Effector memory CD4-positive, alpha-beta T cell (primary cell): ENCODE data around the gene RPL39.
"Not testable (repeated sequence)": the region's sequence is repeated elsewhere in the genome, so short reads cannot be mapped to it uniquely, and the experiment has no call there.

Source experiments
- DNase-seq, 3 donors: peaks; one replicate each; pipeline ENCODE4 v3.0.0-alpha.2; 2020
- H3K27ac ChIP-seq: 2 replicates; pipeline ENCODE4 v1.7.0; 2013; ENCODE audit warnings: mild to moderate bottlenecking, low read length, moderate library complexity; ENCODE audit not compliant: insufficient read depth, poor library complexity, severe bottlenecking
- H3K27me3 ChIP-seq: replicated peaks from 2 replicates; pipeline ENCODE4 v1.7.0; 2013; ENCODE audit warnings: mild to moderate bottlenecking, low read length; ENCODE audit not compliant: insufficient read depth, control insufficient read depth, poor library complexity, severe bottlenecking
- H3K36me3 ChIP-seq: 2 replicates; pipeline ENCODE4 v1.7.0; 2013; ENCODE audit warnings: mild to moderate bottlenecking, low read length, moderate library complexity; ENCODE audit not compliant: control insufficient read depth, insufficient read depth
- H3K4me1 ChIP-seq: 2 replicates; pipeline ENCODE4 v1.7.0; 2013; ENCODE audit warnings: low read length, mild to moderate bottlenecking; ENCODE audit not compliant: control insufficient read depth, insufficient read depth, poor library complexity, severe bottlenecking
- H3K4me3 ChIP-seq: 2 replicates; pipeline ENCODE4 v1.7.0; 2013; ENCODE audit warnings: low read length, low read depth, mild to moderate bottlenecking; ENCODE audit not compliant: insufficient read depth, poor library complexity, severe bottlenecking
- H3K9me3 ChIP-seq: 2 replicates; pipeline ENCODE4 v1.7.0; 2013; ENCODE audit warnings: mild to moderate bottlenecking, low read length, moderate library complexity; ENCODE audit not compliant: control insufficient read depth
- total RNA-seq, 3 donors: gene quantifications; one replicate each; lab custom pipeline; 2026; lab: John Stamatoyannopoulos, UW

RPL39 gene
- total RNA-seq: 293 to 414 (median 296) reads per million in 3 donors

DNA sequence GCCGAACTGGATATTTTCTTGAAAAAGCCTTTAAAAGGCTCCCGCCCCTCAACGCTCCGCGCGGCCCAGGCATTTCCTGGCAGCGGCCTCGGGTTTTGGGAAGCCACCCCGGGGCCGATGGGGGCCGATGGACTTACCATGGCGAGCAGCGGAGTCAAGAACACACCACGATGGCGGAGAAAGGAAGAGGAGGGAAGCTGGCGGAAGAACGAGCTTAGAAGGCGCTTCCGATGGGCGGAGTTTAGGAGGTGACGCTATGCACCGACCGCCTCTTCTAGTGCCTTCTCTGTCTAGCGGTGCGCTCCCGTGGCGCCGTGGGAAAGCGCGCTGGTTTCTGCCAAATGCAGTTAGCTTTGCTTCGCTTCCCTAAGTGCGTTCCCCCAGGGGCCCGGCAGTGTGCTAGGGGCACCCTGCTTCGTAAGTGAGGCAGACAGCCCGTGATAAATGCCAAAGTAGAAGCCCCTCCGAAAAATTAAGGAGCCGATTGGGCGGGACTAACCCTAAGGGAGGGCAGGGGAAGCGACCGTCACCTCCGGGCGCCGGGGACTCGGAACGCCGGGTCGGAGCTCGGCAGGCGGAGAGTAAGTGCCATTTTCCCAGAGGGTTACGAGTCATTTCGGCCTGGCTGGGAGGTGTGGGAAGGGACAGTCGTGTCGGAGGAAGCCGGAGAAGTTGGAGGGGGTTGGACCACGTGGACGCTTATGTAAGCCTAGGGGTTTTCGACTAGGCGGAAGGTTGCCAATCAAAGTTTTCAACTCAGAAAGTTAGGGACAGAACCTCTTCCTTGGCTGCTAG lies at the start of gene RPL39:
Gene RPL39 (minus strand): TSS at position 194 of the 795 bp plus-strand sequence. CDS start 54 bp downstream, at position 140.
- Histone ChIP-seq H3K27me3 (no peaks in the 10 kb centered on the region), H3K27ac (peak within 1 kb of the TSS; percentile 91), H3K4me3 (peak within 1 kb of the TSS; percentile 60), H3K4me1 (peaks cover 9% of the 10 kb centered on the region), H3K36me3 (peaks cover 4% of the 10 kb centered on the region), H3K9me3 (no peaks in the 10 kb centered on the region)
- peak; percentile 60 to 71 (median 66) for DNase-seq

- Histone ChIP-seq H3K9me3 (no peaks in the 10 kb centered on the region), H3K4me3 (no peak overlapping the region), H3K27ac (no peak overlapping the region), H3K27me3 (no peaks in the 10 kb centered on the region), H3K4me1 (no peaks in the 10 kb centered on the region), H3K36me3 (peaks cover 16% of the 10 kb centered on the region)
- DNase-seq: no peak
These were observed 42.5 kb upstream of the RPL39 start for GRCh38 chrX:119833905-119834304.

DNA sequence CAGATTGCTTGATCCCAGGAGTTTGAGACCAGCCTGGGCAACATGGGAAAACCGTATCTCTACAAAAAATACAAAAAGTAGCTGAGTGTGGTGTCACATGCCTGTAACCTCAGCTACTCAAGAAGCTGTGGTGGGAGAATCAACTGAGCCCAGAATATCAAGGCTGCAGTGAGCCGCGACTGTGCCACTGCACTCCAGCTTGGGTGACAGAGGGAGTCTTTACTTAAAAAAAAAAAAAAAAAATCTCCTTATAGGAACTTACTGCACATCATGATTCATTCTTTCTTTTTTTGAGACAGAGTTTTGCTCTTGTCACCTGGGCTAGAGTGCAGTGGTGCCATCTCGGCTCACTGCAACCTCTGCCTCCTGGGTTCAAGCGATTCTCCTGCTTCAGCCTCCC lies 37.0 kb upstream of the RPL39 start:
- no peaks in the 10 kb centered on the region for H3K4me1 ChIP-seq
- no peaks in the 10 kb centered on the region for H3K27me3 ChIP-seq
- H3K36me3 ChIP-seq: no peaks in the 10 kb centered on the region
- H3K9me3 ChIP-seq: no peaks in the 10 kb centered on the region
- no peak for DNase-seq
- no peak overlapping the region for H3K4me3 ChIP-seq
- H3K27ac ChIP-seq: no peak overlapping the region

DNA sequence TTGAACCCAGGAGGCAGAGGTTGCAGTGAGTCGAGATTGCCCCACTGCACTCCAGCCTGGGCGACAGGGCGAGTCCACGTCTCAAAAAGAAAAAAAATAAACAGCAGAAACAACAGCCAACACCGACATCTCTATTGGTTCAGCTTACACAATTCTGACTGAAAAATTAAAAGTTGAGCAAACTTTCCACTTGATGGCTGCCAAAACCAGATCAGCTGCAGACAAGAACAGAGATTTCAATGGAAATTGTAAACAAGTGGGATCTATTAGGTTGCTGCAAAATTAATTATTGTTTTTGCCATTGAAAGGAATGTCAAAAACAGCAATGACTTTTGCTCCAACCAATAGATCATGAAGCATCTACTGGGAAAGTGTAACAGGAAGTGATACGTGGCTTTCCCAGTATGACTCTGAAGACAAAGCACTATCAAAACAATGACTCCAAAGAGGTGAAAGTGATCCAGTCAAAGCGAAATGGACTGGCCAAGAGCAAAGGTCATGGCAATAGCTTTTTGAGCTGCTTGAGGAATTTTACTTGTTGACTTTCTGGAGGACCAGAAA lies 35.0 kb upstream of the RPL39 start:
- Histone ChIP-seq H3K4me3 (no peak overlapping the region), H3K4me1 (peaks cover 4% of the 10 kb centered on the region), H3K27me3 (no peaks in the 10 kb centered on the region), H3K27ac (no peak overlapping the region), H3K36me3 (no peaks in the 10 kb centered on the region), H3K9me3 (no peaks in the 10 kb centered on the region)
- DNase-seq: no peak

DNA sequence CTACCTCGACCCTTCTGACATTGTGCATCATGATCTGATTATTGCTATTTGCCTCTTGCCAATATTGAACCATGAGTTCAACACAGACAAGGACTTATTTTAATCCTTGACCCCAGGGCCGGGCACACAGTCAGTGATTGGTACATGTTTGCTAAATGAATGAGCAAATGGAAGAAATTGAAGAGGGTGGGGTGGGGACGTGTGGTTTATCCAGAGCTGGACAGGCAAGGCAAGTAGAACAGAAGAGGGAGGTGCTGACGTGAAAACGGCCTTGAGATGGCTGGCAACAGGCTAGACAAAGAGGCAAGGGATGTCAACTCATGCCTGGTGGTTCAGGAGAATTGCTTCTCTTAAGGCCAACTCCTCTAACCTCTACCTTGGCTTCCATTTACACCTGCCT lies 32.8 kb upstream of the RPL39 start:
- not testable (repeated sequence) for H3K9me3 ChIP-seq, H3K27me3 ChIP-seq, H3K27ac ChIP-seq, DNase-seq, H3K4me1 ChIP-seq, H3K36me3 ChIP-seq, H3K4me3 ChIP-seq

- H3K27me3 ChIP-seq, H3K36me3 ChIP-seq, H3K4me3 ChIP-seq, H3K9me3 ChIP-seq, H3K4me1 ChIP-seq: not testable (repeated sequence)
- peak in 1 of 3 donors; percentile 1 for DNase-seq
- peak overlapping the region; percentile 55 for H3K27ac ChIP-seq
These were observed 30.3 kb upstream of the RPL39 start for GRCh38 chrX:119821703-119822102.

GRCh38 chrX:119817130-119817690 lies 25.8 kb upstream of the RPL39 start:
- H3K4me3 ChIP-seq: no peak overlapping the region
- no peak overlapping the region for H3K27ac ChIP-seq

GRCh38 chrX:119816300-119816699 lies 24.9 kb upstream of the RPL39 start:
- H3K27me3 ChIP-seq: no peaks in the 10 kb centered on the region
- no peaks in the 10 kb centered on the region for H3K4me1 ChIP-seq
- no peak overlapping the region for H3K4me3 ChIP-seq
- no peaks in the 10 kb centered on the region for H3K9me3 ChIP-seq
- no peak overlapping the region for H3K27ac ChIP-seq
- no peak for DNase-seq
- no peaks in the 10 kb centered on the region for H3K36me3 ChIP-seq

More at GRCh38 chrX:119817130-119817690, 25.8 kb upstream of the RPL39 start:
- Histone ChIP-seq H3K4me1 (peaks cover 4% of the 10 kb centered on the region), H3K27me3 (no peaks in the 10 kb centered on the region), H3K36me3 (no peaks in the 10 kb centered on the region), H3K9me3 (no peaks in the 10 kb centered on the region)
- no peak for DNase-seq

- Histone ChIP-seq H3K27ac (no peak overlapping the region), H3K27me3 (no peaks in the 10 kb centered on the region), H3K9me3 (no peaks in the 10 kb centered on the region), H3K4me1 (no peaks in the 10 kb centered on the region), H3K4me3 (no peak overlapping the region), H3K36me3 (no peaks in the 10 kb centered on the region)
- no peak for DNase-seq
These were observed 17.8 kb upstream of the RPL39 start for GRCh38 chrX:119809185-119809666.

DNA sequence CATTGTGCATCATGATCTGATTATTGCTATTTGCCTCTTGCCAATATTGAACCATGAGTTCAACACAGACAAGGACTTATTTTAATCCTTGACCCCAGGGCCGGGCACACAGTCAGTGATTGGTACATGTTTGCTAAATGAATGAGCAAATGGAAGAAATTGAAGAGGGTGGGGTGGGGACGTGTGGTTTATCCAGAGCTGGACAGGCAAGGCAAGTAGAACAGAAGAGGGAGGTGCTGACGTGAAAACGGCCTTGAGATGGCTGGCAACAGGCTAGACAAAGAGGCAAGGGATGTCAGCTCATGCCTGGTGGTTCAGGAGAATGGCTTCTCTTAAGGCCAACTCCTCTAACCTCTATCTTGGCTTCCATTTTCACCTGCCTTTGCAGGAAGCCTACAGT lies 17.0 kb upstream of the RPL39 start:
- H3K9me3 ChIP-seq, H3K27ac ChIP-seq, H3K4me1 ChIP-seq: not testable (repeated sequence)

More for the DNA sequence above, 17.0 kb upstream of the RPL39 start:
- not testable (repeated sequence) for DNase-seq, H3K4me3 ChIP-seq, H3K27me3 ChIP-seq, H3K36me3 ChIP-seq
